ENCODE results near the gene GART.

Gene GART

GRCh38 chr21:33552999-33553598, 11.2 kb upstream of the GART start:
- DNase-seq: no peak

GRCh38 chr21:33552093-33552998, 10.4 kb upstream of the GART start:
- DNase-seq: no peak

DNA sequence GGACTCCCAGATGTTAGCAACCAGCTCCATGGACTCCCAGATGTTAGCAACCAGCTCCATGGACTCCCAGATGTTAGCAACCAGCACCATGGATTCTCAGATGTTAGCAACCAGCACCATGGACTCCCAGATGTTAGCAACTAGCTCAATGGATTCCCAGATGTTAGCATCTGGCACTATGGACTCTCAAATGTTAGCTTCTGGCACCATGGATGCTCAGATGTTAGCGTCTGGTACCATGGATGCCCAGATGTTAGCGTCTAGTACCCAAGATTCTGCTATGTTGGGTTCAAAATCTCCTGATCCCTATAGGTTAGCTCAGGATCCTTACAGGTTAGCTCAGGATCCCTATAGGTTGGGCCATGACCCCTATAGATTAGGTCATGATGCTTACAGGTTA, 9.7 kb upstream of the GART start:
- DNase-seq: no peak

GRCh38 chr21:33550772-33551660, 9.1 kb upstream of the GART start:
- no peak for DNase-seq

DNA sequence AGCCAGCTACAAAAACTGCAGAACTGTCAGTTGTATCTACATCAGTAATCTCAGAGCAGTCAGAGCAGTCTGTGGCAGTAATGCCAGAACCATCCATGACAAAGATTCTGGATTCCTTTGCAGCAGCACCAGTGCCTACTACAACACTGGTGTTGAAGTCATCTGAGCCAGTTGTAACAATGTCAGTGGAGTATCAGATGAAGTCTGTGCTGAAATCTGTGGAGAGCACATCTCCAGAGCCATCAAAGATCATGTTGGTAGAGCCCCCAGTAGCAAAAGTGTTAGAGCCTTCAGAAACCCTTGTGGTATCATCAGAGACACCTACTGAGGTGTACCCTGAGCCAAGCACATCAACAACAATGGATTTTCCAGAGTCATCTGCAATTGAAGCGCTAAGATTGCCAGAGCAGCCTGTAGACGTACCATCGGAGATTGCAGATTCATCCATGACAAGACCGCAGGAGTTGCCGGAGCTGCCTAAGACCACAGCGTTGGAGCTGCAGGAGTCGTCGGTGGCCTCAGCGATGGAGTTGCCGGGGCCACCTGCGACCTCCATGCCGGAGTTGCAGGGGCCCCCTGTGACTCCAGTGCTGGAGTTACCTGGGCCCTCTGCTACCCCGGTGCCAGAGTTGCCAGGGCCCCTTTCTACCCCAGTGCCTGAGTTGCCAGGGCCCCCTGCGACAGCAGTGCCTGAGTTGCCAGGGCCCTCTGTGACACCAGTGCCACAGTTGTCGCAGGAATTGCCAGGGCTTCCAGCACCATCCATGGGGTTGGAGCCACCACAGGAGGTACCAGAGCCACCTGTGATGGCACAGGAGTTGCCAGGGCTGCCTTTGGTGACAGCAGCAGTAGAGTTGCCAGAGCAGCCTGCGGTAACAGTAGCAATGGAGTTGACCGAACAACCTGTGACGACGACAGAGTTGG, 8.2 kb upstream of the GART start:
- no peak for DNase-seq

GRCh38 chr21:33546086-33546485, 4.2 kb upstream of the GART start:
- no peak for DNase-seq

- DNase-seq: no peak
These were observed 2.7 kb upstream of the GART start for GRCh38 chr21:33544451-33545195.

- peak; percentile 53 to 64 for DNase-seq
These were observed 1.7 kb upstream of the GART start for GRCh38 chr21:33543505-33544129.

DNA sequence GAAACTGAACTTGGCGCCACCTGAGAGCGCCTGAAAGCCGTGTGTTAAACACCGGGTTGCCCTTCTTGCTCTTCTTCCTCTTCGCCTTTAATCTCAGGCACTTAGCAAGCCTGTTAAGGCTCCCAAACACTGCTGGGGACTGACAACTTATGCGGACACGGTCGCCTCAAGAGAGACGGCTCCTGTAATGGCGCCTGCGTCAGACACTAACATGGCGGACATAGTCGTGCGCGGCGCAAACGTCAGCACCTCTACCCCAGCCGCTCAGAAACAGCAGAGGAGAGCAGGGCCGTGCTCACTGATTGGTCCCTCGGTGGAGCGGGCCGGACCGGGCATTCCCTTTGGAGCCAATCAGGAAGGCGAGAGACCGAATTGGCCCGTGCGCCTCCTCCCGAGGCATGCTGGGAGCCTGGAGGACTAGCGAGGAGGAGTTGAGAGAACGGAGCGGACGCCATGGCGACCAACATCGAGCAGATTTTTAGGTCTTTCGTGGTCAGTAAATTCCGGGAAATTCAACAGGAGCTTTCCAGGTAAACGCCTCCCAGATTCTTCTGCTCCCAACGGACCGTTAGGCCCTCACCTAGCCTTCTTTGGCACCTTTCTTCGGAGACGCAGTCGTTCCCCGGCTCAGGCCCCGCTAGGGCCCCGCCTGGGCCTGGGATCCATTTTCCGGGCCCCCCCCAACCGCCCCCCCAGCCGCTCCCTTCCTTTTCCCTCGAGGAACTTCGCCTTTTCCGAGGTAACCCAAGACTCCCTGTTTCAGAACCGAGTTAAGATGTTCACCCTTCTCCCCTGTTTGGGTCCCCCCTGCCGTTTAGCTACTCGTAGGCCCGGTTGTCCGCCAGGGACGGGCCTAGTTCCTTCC, 955 bp upstream of the GART start, which contains the start of gene SON:
SON (plus strand) TSS at position 399 of the 865 bp plus-strand sequence; CDS start at position 454, 55 bp downstream.
- DNase-seq: peak; percentile 92 to 98

GRCh38 chr21:33541105-33541711, 709 bp downstream of the GART start:
- DNase-seq: no peak

DNA sequence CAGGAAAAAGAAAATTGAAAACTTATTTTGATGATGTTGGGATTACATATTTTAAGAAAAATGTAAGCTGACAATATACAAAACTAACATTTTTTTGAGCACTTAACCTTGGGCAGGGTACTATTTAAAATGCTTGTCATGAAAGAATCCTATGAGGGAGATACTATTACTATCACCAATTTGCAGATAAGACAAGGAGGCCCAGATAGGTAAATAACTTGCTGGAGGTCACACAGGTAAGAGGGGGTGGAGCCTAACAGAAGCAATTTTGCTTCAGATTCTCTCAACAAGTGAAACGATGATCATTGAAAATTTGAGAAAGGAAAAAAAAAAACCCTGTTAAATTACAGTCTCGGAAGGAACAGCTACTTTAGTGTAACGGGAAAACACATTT, 1.2 kb downstream of the GART start:
- DNase-seq: no peak

DNA sequence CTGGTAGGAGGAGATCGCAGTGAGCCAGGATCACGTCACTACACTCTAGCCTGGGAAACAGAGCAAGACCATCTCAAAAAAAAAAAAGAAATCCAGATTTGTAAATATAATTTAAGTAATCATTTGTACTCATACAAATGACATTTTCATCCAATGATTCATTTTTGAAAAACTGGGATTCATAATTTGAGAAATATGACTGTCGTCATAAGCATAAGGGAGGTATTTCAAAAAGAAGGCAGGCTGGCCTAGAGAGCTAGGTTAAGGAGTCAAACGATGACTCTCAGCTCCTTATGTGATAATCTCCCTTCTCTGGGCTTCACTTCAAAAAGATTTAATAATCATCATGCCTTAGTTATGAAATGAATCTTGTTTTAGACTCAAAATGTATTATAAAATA, 2.3 kb downstream of the GART start:
- no peak for DNase-seq

- DNase-seq: no peak
These were observed 4.7 kb downstream of the GART start for GRCh38 chr21:33537212-33537611.

DNA sequence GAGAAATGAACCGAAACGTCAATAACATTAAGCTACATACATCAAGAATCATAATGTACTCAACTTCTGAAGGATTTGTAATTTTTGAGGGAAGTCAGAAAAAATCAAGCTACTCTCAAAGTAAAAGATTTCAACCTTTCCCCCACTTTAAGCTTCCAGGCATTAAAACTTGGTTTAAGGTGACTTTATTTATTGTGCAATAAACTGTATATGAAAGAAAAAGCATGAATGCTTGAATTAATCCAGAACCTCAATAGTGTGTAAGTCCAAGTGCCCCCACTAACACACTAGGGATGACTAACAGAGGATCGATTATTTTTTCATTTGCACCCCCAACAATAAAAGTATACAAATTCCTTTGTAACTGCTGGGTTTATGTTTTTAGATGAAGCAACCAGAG, 10.9 kb downstream of the GART start:
- DNase-seq: no peak

- DNase-seq: no peak
These were observed 19.0 kb downstream of the GART start for GRCh38 chr21:33522953-33523349.

- no peak for DNase-seq
These were observed 19.5 kb downstream of the GART start for GRCh38 chr21:33522297-33522952.

GRCh38 chr21:33518899-33519298, 23.0 kb downstream of the GART start:
- no peak for DNase-seq

DNA sequence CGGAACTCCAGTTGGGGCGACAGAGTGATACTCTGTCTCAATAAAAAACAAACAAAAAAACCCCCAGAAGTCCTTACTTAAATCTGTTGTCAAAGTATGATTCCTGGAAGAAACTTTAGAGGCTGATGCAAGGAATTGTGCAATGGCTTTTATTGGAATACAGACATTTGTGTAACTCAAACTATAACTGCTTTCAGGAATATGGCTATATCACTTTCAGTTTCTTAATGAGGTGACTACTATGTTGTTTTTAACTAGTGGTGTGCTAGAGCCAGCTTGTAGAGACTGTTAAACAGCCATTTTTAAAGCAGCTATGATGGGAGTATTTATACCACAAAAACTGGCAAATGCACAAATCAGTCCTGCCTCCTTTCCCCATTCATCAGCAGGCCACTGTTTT, 27.7 kb downstream of the GART start:
- no peak for DNase-seq

DNA sequence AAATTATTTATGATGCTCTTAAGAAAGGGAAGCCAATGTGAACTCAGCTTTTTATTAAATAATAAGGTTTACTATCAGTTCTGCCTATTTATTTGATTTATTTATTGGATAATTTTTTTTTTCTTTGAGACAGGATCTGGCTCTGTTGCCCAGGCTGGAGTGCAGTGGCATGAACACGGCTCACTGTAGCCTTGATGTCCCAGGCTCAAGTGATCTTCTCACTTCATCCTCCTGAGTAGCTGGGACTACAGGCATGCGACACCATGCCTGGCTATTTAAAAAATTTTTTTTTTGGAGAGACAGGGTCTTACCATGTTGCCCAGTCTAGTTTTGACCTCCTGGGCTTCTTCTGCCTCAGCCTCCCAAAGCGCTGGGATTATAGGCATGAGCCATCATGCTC, 29.4 kb downstream of the GART start:
- no peak for DNase-seq
